Skeletal muscle satellite cell (primary cell): ENCODE measurements around the gene TENT4A.

ENCODE experiments used
- H3K27me3 ChIP-seq: 2 replicates; pipeline ENCODE4 v1.7.0; 2013; ENCODE audit warnings: low read length; ENCODE audit not compliant: control insufficient read depth, insufficient read depth
- H3K36me3 ChIP-seq: 2 replicates; pipeline ENCODE4 v1.7.0; 2013; ENCODE audit warnings: mild to moderate bottlenecking, control low read depth, low read length; ENCODE audit not compliant: insufficient read depth
- H3K4me1 ChIP-seq: 2 replicates; pipeline ENCODE4 v1.7.0; 2013; ENCODE audit warnings: low read length; ENCODE audit not compliant: control insufficient read depth, insufficient read depth
- H3K4me2 ChIP-seq: 2 replicates; pipeline ENCODE4 v1.7.0; 2013; ENCODE audit warnings: mild to moderate bottlenecking, low read length
- H3K4me3 ChIP-seq: 2 replicates; pipeline ENCODE4 v1.7.0; 2013; ENCODE audit warnings: low read length
- H3K9ac ChIP-seq: 2 replicates; pipeline ENCODE4 v1.7.0; 2013; ENCODE audit warnings: mild to moderate bottlenecking, low read depth, low read length, moderate library complexity
- H3K9me3 ChIP-seq: replicated peaks from 2 replicates; pipeline ENCODE4 v1.7.0; 2013; ENCODE audit warnings: mild to moderate bottlenecking, control low read depth, low read length

Gene TENT4A

DNA sequence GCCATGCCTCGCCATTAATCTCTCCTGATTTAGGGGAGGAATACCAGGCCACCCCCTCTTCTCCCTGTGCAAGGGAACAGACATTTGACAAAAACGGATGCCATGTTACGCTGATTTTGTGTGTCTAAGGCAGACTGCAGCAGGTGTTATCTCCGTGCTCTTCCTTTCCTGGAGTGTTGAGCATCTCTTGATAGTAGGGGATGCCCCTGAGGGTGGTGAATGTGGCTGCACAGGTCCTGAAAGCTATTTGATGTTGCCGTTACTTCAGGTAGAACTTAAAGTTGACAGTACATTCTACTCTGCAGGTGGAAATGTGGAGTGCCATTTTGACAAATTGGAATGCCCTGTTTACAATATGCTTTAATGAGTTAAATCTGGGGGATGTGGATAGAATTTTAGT is 21.5 kb downstream of the TENT4A start:
- H3K9ac ChIP-seq, result no peak overlapping the region
- no peaks in the 10 kb centered on the region for H3K9me3 ChIP-seq
- H3K27me3 ChIP-seq, result no peaks in the 10 kb centered on the region
- peaks cover 25% of the 10 kb centered on the region for H3K36me3 ChIP-seq
- no peak overlapping the region for H3K4me2 ChIP-seq
- no peak overlapping the region for H3K4me3 ChIP-seq
- peaks cover 49% of the 10 kb centered on the region for H3K4me1 ChIP-seq

DNA sequence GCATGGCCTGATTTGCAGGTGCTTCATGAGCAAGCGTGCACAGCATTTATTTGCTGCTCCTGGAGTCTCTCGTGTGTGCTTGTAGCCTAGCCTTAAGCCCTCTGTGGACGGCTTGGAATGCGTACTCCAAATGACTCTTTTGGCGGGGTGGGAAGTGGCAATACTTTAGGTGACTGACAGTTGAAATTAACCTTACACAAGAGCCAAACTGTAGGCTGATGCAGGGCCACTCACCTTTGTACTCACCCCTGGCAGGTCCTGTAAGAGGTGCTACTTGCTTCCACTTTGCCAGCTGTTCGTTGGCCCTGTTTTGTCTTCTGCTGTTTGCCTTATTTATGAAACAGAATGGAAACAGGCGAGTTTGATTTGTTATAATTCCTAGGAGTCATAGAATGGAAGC is 22.9 kb downstream of the TENT4A start:
- Histone ChIP-seq H3K27me3 (no peaks in the 10 kb centered on the region), H3K4me3 (no peak overlapping the region), H3K9me3 (no peaks in the 10 kb centered on the region), H3K4me1 (peaks cover 37% of the 10 kb centered on the region), H3K36me3 (peaks cover 37% of the 10 kb centered on the region), H3K9ac (no peak overlapping the region), H3K4me2 (no peak overlapping the region)

DNA sequence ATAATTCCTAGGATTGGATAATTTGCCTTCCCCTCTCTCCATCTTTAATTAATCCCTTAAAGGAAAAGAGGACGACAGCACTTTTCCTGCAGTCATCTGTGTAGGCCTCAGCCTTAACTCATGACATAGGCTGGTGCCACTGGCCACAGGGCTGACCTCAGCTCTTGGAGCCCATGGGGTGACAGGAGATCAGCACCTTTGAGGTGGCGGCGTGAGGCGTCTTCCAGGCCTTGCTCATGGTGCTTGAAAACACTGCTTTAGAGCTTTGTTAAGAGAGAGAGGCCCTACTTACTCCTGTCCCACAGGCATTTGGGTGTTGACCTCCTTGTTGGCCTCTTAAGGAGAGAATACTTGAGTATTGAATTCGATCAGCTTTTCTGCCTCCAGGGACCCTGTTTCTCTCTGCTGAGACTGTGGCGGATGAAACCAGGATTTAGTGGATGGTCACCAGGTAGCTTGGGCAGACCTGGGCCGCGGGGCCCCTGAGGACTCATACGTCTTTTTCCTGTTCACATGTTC is 23.4 kb downstream of the TENT4A start:
- Histone ChIP-seq H3K4me2 (no peak overlapping the region), H3K4me3 (no peak overlapping the region), H3K4me1 (peaks cover 32% of the 10 kb centered on the region), H3K36me3 (peaks cover 42% of the 10 kb centered on the region), H3K27me3 (no peaks in the 10 kb centered on the region), H3K9ac (no peak overlapping the region), H3K9me3 (no peaks in the 10 kb centered on the region)

DNA sequence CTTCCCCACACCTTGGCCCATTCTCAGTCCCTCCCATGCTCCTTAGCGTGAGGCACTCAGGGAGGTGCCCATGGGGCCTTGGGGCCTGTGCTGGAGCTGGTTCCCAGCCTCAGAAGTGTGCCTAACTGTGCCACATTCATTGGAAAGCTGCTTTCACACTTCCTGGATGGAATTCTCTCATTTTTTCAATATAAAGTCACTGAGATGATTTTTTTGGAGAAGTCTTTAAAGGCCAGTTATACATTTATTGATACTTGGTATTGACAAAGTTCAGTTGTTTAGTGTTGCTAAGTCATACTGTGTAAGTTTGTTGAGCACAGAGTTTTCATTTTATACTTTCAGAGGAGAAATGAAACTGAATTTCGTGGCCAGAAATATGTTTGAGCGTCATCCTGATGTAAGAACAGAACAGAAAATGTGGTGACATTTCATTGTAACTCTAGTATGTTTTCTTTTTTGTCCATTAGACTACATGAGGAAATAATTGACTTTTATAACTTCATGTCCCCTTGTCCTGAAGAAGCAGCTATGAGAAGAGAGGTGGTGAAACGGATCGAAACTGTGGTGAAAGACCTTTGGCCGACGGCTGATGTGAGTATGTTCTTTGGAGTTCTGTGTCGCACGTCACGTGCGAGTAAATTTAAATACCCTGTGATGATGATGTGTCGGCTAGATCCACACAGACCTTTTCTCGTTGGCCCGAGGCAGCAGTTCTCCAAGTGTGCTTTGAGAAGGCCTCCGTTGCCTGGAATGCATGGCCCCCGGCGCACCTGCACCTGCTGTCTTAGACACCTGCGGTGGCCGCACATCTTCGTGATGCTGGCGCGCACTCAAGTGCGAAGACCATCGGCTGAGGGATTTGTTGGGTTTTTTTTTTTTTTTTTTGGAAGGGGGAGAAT is 24.1 kb downstream of the TENT4A start:
- Histone ChIP-seq H3K4me3 (no peak overlapping the region), H3K27me3 (no peaks in the 10 kb centered on the region), H3K4me2 (no peak overlapping the region), H3K9ac (no peak overlapping the region), H3K36me3 (peaks cover 47% of the 10 kb centered on the region), H3K9me3 (no peaks in the 10 kb centered on the region), H3K4me1 (peaks cover 25% of the 10 kb centered on the region)

DNA sequence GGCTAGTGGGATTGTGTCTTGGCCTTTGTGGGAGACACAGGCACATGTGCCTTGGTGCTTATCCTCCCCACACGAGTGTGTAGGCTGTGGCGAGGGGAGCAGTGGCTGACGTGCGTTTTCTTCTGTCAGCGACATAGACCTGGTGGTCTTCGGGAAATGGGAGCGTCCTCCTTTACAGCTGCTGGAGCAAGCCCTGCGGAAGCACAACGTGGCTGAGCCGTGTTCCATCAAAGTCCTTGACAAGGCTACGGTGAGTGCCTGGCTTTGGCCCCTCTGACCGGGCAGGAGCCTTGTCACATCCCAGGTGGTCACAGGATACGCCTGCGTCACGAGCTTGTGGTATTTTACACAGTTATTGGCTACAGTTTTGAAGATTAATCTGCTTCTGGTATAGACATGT is 26.4 kb downstream of the TENT4A start:
- Histone ChIP-seq H3K4me2 (no peak overlapping the region), H3K9ac (no peak overlapping the region), H3K4me1 (peaks cover 2% of the 10 kb centered on the region), H3K9me3 (no peaks in the 10 kb centered on the region), H3K4me3 (no peak overlapping the region), H3K27me3 (no peaks in the 10 kb centered on the region), H3K36me3 (peaks cover 63% of the 10 kb centered on the region)

DNA sequence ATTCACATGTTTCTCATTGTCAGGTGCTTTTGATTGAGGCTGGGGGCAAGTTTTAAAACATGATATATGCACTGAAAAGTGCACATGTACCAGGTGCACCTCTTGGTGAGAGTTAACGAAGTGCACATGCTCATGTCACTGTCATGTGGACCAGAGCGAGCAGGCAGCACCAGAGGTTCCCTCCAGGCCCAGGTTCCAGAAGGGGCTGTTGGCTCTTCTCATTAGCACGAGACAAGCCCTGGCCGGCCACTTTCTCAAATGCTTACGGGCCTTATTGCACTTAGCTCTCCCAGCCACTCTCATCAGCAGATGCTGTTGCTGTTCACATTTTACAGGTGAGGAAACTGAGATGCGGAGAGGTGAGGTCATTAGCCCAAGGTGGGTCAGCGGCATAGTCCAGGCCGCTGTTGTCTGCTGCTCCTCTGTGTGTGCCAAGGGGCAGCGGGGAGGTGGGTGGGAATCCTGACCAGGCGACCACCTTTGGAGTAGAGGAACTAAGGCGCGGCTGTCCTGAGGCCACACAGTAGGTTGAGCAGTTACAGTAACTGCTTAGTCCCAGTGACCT is 27.4 kb downstream of the TENT4A start:
- peaks cover 63% of the 10 kb centered on the region for H3K36me3 ChIP-seq
- H3K9ac ChIP-seq, result no peak overlapping the region
- H3K9me3 ChIP-seq, result no peaks in the 10 kb centered on the region
- no peak overlapping the region for H3K4me2 ChIP-seq
- no peak overlapping the region for H3K4me3 ChIP-seq
- H3K27me3 ChIP-seq, result no peaks in the 10 kb centered on the region
- H3K4me1 ChIP-seq, result no peaks in the 10 kb centered on the region

DNA sequence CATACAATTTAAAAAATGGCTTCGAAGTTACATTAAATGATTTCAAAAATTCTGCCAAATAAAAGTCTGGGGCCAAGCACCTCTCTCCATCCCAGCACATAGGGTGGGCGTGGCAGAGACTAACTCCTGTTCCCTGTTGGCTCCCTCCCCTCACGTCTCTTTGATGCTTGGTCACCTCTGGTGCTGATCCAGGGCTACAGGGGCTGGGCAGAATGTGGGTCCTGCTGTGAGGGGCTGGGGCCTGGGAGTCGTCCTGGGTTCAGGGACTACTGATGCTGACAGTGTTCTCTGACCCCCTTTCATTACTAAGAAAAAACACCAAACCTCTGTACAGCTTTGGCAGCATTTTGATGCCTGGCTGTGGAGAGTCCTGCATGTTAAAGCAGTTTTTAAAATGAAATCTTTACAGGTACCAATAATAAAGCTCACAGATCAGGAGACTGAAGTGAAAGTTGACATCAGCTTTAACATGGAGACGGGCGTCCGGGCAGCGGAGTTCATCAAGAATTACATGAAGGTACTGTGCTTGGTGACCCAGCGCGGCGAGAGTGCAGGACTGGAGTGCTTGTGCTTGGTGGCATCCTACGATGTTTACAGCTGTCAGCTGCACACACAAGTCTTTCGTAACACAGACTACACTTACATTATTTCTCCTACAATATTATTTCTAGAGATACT is 29.0 kb downstream of the TENT4A start:
- no peaks in the 10 kb centered on the region for H3K4me1 ChIP-seq
- H3K9me3 ChIP-seq, result no peaks in the 10 kb centered on the region
- H3K27me3 ChIP-seq, result no peaks in the 10 kb centered on the region
- peaks cover 74% of the 10 kb centered on the region for H3K36me3 ChIP-seq
- no peak overlapping the region for H3K4me2 ChIP-seq
- H3K9ac ChIP-seq, result no peak overlapping the region
- no peak overlapping the region for H3K4me3 ChIP-seq

DNA sequence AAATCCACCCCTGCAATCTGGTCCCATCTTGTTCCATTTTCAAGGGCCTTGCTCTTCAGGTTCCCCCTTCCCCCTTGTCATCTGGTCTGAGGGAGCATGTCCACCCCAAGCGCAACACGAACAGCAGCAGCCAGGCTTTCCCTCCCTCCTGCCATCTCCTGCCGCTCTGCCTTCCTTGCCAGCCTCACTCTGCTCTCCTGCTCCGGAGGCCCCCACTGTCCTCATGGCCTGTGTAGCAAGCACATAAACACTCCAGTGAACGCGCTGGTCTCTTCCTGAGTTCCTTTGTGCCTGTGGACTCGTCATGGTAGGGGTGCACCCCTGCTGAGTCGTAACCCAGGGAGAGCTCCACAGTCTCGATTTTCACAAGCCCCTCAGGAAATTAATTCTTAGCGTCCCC is 29.9 kb downstream of the TENT4A start:
- Histone ChIP-seq H3K27me3 (no peaks in the 10 kb centered on the region), H3K4me1 (no peaks in the 10 kb centered on the region), H3K9ac (no peak overlapping the region), H3K9me3 (no peaks in the 10 kb centered on the region), H3K4me2 (no peak overlapping the region), H3K36me3 (peaks cover 71% of the 10 kb centered on the region), H3K4me3 (no peak overlapping the region)

DNA sequence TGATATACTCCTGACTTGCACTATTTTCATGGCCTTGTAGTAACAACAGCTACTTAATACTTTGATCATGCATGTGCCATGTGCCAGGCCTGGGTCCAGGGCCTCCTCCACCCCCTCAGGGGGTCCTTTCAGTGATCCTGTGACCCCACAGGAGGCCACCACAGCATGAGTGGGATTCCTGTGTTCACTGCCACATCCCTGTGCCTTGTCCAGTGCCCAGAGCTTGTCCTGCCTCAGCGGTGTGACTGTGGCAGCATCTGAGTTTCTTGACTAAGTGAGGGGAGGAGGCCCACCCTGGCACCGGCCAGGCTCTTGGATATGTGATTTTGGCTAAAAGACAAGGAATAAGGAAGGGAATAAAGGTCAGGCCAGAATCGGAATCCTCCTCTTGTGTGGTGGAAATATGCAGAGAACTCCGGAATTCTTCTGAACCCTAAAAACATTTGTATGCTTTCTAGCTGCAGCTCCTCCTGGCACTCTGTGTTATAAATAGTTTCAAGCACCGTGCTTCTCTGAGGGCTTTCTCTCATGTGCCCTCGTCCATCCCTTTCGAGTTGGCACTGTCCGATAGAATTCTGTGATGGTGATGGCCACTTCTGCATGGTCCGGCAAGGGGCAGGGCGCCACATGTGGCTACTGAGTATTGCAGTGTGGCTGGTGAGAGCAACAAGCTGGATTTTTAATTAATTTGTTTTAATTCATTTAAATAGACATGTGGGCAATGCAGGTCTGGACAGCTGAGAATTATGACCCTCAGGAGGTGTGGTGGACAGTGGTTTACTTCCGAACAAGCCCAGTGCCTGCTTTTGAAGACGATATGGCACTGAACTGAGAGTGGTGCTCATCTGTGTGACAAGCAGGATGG is 31.8 kb downstream of the TENT4A start:
- Histone ChIP-seq H3K9me3 (no peaks in the 10 kb centered on the region), H3K36me3 (peaks cover 62% of the 10 kb centered on the region), H3K4me2 (no peak overlapping the region)

DNA sequence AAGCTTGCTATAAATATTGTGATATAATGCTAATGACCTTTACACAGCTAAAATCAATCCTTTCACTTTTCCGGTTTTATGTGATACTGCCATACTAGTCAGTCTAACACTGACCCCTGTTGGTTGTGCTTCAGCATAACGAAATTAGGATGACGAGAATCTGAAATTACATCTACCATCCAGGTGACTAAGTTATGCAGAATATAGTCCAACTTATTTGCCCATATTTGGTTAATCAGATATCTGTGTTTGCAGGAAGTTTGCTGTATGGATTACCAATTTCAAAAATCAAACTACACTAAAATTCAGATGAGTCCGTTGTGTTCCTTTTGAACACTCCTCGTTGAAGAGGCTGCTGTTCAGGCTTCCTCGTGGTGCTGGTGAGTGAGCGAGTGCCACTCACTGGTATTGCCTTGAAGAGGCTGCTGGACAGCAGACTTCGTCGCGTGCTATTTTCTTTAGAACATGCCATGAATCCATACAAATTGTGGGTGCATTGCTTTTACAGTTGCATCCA is 32.5 kb downstream of the TENT4A start:
- Histone ChIP-seq H3K9me3 (no peaks in the 10 kb centered on the region), H3K4me1 (no peaks in the 10 kb centered on the region), H3K36me3 (peaks cover 59% of the 10 kb centered on the region), H3K4me2 (no peak overlapping the region), H3K4me3 (no peak overlapping the region), H3K27me3 (no peaks in the 10 kb centered on the region), H3K9ac (no peak overlapping the region)

More for the DNA sequence above, 31.8 kb downstream of the TENT4A start:
- Histone ChIP-seq H3K9ac (no peak overlapping the region), H3K4me3 (no peak overlapping the region), H3K4me1 (no peaks in the 10 kb centered on the region), H3K27me3 (no peaks in the 10 kb centered on the region)

DNA sequence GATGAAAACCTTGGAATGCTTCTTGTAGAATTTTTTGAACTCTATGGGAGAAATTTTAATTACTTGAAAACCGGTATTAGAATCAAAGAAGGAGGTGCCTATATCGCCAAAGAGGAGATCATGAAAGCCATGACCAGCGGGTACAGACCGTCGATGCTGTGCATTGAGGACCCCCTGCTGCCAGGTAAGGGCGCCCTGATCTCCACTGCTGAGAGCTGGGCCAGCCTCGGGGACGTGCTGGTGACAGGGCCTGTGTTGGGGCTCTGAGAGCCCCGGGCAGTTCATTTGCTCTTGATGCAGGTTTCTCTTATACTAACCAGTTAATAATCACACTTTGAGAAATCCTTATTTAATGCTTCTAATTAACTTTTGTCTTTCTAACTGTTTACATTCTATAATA is 33.0 kb downstream of the TENT4A start:
- Histone ChIP-seq H3K9ac (no peak overlapping the region), H3K36me3 (peaks cover 61% of the 10 kb centered on the region), H3K4me2 (no peak overlapping the region), H3K4me3 (no peak overlapping the region), H3K9me3 (no peaks in the 10 kb centered on the region), H3K27me3 (no peaks in the 10 kb centered on the region), H3K4me1 (no peaks in the 10 kb centered on the region)
